NAMALWA (cell line): Measurements from ENCODE around the gene WDFY3.
"Not testable (repeated sequence)": the region's sequence is repeated elsewhere in the genome, so short reads cannot be mapped to it uniquely, and the experiment has no call there.

Source experiments
- DNase-seq: peaks from one replicate; pipeline ENCODE4 v3.0.0-alpha.2; 2015; ENCODE audit warnings: low spot score

The WDFY3 gene

DNA sequence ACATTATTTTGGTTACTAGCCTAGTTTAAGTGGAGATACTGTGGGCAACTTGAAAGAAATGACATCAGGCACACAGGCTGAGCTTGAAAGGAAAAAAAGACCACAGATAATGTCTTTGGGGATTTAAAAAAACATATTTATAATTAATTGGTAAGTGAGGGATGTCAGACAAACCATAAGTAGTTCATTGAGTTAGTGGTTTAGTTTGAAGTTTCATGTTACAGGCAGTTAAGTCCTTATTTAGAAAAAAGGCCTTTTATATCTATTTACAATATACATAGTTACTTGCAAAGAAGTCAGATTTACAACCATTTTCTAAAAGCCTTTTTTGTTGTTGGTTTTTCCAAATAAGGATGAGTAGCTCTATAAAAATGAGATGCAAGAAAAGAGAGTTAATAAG is 294.3 kb downstream of the WDFY3 start:
- no peak for DNase-seq

GRCh38 chr4:84669201-84669600 is 297.3 kb downstream of the WDFY3 start:
- no peak for DNase-seq

GRCh38 chr4:84666439-84666838 is 300.1 kb downstream of the WDFY3 start:
- DNase-seq = no peak

- DNase-seq = not testable (repeated sequence)
Observed at GRCh38 chr4:84664767-84665166, 301.7 kb downstream of the WDFY3 start.

DNA sequence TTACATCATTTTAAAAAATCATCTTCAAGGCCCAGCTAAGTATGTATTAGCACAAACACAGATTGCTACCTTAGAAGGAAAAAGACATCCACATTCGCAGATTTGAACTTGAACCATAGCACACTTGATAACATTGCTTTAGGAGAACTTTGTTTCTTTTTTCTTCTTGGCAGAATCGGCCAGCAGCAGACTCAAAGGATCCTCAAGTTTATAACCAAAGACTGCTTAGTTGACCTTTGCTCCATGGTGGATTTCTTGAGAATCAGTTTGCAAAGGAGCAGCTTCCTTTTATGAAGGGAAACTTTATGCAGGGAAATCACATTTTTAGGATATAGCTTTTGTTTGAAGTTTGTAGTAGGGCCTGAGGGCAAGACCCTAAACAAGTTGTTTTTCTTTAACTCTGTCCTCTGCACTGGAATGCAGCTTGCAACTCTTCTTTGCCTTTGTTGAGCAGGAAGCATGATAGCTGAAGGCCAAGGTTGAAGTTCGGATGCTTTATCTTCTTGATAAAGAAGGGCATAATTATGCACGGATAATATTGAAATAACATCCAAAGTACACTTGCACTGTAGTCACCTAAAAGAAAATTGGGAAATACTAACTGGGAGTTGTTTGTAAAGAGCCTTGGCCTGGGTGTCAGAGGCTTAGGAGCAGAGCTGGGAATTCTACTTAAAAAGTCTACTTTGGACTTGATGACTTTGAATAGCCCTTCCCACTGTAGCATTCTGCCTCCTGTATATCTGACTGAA is 305.1 kb downstream of the WDFY3 start:
- DNase-seq = no peak

GRCh38 chr4:84660606-84661005 is 305.9 kb downstream of the WDFY3 start:
- no peak for DNase-seq

- DNase-seq = no peak
Observed at GRCh38 chr4:84652478-84652877, 314.0 kb downstream of the WDFY3 start.

- no peak for DNase-seq
Observed at GRCh38 chr4:84651499-84651898, 315.0 kb downstream of the WDFY3 start.

DNA sequence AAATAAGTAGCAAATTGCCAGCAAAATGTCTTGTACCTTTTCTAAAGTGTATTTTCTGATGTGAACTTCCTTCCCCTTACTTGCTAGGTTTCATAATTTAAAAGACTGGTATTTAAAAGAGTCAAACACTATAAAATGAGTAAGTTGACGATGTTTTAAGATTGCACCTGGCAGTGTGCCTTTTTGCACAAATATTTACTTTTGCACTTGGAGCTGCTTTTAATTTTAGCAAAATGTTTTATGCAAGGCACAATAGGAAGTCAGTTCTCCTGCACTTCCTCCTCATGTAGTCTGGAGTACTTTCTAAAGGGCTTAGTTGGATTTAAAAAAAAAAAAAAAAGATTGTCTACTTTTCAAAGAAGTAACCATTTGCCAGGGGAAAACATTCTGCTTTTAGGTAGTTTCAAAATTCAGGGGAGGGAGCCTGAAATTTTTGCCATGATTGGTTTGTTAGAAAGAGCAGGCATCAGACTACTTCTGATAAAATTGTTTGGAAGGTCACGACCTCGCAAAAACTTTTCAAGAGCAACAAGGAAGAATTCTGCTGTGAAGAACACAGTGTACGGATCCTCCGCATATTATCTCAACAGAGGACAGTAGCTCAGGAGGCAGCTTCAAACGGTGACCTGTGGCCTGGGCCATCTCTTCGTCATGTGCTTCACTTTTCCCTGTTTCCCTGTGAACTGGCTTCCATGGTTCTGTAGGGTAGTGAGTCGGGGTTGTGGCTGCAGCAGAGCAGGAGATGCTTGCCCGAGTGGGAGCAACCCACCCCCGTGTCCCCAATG is 317.4 kb downstream of the WDFY3 start:
- DNase-seq = no peak

DNA sequence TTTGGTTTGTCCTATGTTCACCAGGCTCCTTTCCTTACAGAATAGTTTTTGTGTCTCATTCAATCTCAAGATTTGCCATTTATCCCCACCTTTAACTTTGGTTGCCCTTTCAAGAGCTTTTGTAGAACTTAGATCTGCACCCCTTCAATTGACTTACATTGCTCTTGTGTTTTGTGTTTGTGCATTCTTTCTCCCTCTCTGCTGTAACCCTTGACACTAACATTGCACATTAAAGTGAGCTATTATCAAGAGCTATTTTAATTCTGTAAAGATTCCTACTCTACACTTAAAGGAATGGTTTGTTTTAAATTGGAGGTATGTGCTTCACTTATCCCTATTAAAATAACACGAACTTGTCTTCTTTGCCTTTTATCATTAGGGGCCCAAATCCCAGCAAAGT is 318.3 kb downstream of the WDFY3 start:
- no peak for DNase-seq

DNA sequence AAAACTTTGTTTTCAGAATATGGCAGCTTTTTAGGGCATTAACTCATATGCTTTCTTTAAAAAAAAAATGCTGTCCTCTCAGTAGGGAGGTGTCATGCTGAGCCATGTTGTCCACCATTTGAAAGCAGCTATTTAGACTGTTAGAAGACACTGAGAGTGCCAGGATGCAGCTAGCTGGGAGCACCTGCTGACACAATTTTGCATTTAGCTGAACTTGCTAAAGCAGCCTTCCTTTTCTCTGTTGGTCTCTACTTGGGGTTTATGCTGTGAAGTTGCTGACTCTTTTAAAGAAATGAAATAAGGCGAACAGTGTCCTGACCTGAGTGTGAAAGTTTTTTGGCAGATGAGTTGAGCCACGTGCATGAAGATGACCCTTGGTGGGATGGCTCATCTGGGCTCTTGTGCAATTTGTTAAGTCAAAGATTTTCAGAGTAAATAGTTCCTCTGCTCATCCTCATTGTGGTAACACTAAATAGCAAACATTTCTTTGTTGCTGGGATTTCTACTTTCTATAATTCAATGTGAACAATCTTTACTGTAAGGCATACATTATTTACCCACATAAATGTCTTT is 319.1 kb downstream of the WDFY3 start:
- no peak for DNase-seq

DNA sequence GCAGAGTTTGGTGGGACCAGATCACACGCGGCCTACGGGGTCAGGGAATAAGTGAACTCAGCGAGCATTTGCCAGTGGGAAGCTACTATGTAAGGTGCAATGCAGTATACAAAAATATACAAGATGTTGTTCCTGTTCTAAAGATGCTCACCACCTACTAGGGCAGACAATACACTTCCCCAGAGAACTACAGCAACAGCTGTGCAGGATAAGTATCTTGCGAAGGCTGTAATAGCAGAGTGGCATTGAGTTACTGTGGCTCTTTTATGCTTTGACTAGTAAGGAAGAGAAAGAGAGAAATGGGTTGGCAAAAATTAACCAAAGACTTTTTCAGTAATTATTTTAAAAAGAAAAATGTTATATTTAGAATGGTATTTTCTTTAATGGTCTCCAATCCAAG is 322.4 kb downstream of the WDFY3 start:
- no peak for DNase-seq

GRCh38 chr4:84639145-84639544 is 327.3 kb downstream of the WDFY3 start:
- DNase-seq = peak; percentile 6

DNA sequence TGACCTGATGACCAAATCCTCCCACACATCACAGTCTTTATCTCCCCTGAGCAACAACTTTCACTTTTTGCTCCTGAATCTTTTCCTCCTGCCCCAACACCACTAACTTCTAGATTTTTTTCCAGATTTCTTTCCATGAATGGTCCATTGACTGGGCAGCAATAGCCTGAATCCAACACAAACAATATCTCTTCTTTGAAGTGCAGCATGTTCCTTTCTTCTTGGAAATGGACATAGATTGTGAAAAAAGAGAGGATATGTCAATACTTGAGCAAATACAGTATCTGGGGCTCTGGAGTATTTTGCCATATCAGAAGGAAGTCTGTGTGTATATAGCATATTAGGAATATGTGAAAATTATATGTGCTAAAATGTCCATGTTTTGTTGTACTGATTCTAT is 328.4 kb downstream of the WDFY3 start:
- DNase-seq = no peak

GRCh38 chr4:84634961-84635360 is 331.5 kb downstream of the WDFY3 start:
- no peak for DNase-seq

DNA sequence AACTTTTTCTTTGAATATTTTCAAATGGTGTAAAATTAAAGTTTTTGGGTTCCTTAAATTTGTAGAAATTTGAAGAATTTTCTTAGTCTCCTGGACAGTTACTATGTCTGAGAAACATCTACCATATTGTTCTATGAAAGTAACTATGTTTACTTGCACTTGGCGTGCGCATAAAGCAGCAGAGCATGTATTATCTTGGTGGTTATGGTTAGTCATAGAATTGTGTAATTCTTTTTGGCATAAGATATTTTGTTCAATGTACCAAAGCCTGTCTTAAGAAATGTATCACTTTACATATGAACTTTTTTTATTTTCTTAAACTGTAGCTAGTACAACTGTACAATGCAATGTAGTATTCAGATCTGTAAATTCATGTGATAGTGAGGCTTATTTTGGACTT is 334.4 kb downstream of the WDFY3 start:
- no peak for DNase-seq

GRCh38 chr4:84631573-84631972 is 334.9 kb downstream of the WDFY3 start:
- DNase-seq = no peak

GRCh38 chr4:84626673-84627072 is 339.8 kb downstream of the WDFY3 start:
- DNase-seq = no peak

- no peak for DNase-seq
Observed at GRCh38 chr4:84623661-84624060, 342.8 kb downstream of the WDFY3 start.

DNA sequence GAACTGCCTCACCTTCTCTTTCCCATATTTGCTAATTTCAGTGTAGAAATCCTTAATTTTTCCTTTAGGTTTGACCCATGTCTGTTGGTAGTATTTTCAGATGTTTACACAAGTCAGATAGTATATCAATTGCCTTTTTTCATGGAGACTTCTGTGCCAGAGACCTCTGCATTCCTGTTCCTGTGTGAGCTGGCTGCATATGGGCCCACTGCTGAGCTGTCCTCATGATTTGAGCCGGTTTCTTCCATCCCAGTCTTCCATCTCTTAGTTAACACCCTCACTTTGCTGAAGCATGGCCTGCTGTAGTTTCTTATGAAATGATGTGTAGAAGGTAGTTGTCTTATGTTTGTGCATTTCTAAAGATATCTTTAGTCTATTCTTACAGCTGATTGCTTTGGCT is 343.5 kb downstream of the WDFY3 start:
- no peak for DNase-seq
